Mesenchymal stem cell (in vitro differentiated cells and primary cell): ENCODE data around the gene RMND1.

Source experiments
- DNase-seq: peaks from one replicate; pipeline ENCODE4 v3.0.0-alpha.2; 2013
- H2AFZ ChIP-seq: one replicate; pipeline ENCODE4 v1.6.1; 2013; ENCODE audit warnings: low read depth, mild to moderate bottlenecking, control low read depth, inconsistent platforms, low read length, moderate library complexity
- H2AK5ac ChIP-seq: 2 replicates; pipeline ENCODE4 v1.6.1; 2013; ENCODE audit warnings: low read length, moderate library complexity, mild to moderate bottlenecking, inconsistent platforms; ENCODE audit not compliant: severe bottlenecking
- H2BK120ac ChIP-seq: one replicate; pipeline ENCODE4 v1.6.1; 2013; ENCODE audit warnings: low read depth, mild to moderate bottlenecking, inconsistent platforms, low read length, moderate library complexity
- H2BK12ac ChIP-seq, 2 experiments: one replicate each; pipeline ENCODE4 v1.6.1; 2013; ENCODE audit warnings: inconsistent platforms in 2 of 2, low read length in 2 of 2, mild to moderate bottlenecking in 2 of 2, moderate library complexity in 2 of 2, control low read depth in 1 of 2
- H2BK15ac ChIP-seq: one replicate; pipeline ENCODE4 v1.6.1; 2013; ENCODE audit warnings: mild to moderate bottlenecking, low read depth, inconsistent platforms; ENCODE audit not compliant: poor library complexity, severe bottlenecking
- H2BK5ac ChIP-seq: 2 replicates; pipeline ENCODE4 v1.6.1; 2013; ENCODE audit warnings: low read depth, mild to moderate bottlenecking, low read length, control low read depth, inconsistent platforms; ENCODE audit not compliant: poor library complexity, severe bottlenecking
- H3K14ac ChIP-seq, 2 experiments: one replicate each; pipeline ENCODE4 v1.6.1; 2013; ENCODE audit warnings: inconsistent platforms in 2 of 2, low read length in 2 of 2, control low read depth in 1 of 2, mild to moderate bottlenecking in 1 of 2, moderate library complexity in 1 of 2
- H3K18ac ChIP-seq, 2 experiments: one replicate each; pipeline ENCODE4 v1.6.1; 2013; ENCODE audit warnings: inconsistent platforms in 2 of 2, low read length in 2 of 2, control low read depth in 1 of 2, low read depth in 1 of 2, mild to moderate bottlenecking in 1 of 2
- H3K23ac ChIP-seq, 2 experiments: one replicate each; pipeline ENCODE4 v1.6.1; 2013; ENCODE audit warnings: inconsistent platforms in 2 of 2, low read length in 2 of 2, mild to moderate bottlenecking in 2 of 2, moderate library complexity in 2 of 2, control low read depth in 1 of 2
- H3K27ac ChIP-seq: 2 replicates; pipeline ENCODE4 v1.5.1; 2013; ENCODE audit warnings: mild to moderate bottlenecking, moderate library complexity, low read length, control low read depth, inconsistent platforms; ENCODE audit not compliant: poor library complexity, severe bottlenecking
- H3K27me3 ChIP-seq, 2 experiments: 2 replicates each; pipeline versions ENCODE4 v1.6.1 to v1.7.0; 2013; ENCODE audit warnings: low read length in 2 of 2, mild to moderate bottlenecking in 2 of 2, moderate library complexity in 2 of 2, control low read depth in 1 of 2, inconsistent platforms in 1 of 2; ENCODE audit not compliant: control insufficient read depth in 1 of 2, insufficient read depth in 1 of 2
- H3K36me3 ChIP-seq, 2 experiments: 2 replicates each; pipeline versions ENCODE4 v1.6.1 to v1.7.0; 2013; ENCODE audit warnings: low read length in 2 of 2, control low read depth in 1 of 2, inconsistent platforms in 1 of 2, low read depth in 1 of 2, mild to moderate bottlenecking in 1 of 2; ENCODE audit not compliant: insufficient read depth in 2 of 2, control insufficient read depth in 1 of 2
- H3K4ac ChIP-seq, 2 experiments: one replicate each; pipeline ENCODE4 v1.6.1; 2013; ENCODE audit warnings: inconsistent platforms in 2 of 2, low read length in 2 of 2, mild to moderate bottlenecking in 2 of 2, moderate library complexity in 2 of 2, control low read depth in 1 of 2, low read depth in 1 of 2
- H3K4me1 ChIP-seq: 2 replicates; pipeline ENCODE4 v1.6.1; 2013; ENCODE audit warnings: low read depth, low read length, control low read depth; ENCODE audit not compliant: control insufficient read depth, insufficient read depth
- H3K4me2 ChIP-seq: 2 replicates; pipeline ENCODE4 v1.6.1; 2013; ENCODE audit warnings: low read length, mild to moderate bottlenecking, inconsistent platforms; ENCODE audit not compliant: poor library complexity, severe bottlenecking
- H3K4me3 ChIP-seq, 2 experiments: 2 replicates each; pipeline versions ENCODE4 v1.5.1 to v1.7.0; 2013; ENCODE audit warnings: low read length in 2 of 2, mild to moderate bottlenecking in 2 of 2, control low read depth in 1 of 2, low read depth in 1 of 2; ENCODE audit not compliant: insufficient read depth in 1 of 2
- H3K79me1 ChIP-seq: replicated peaks from 2 replicates; pipeline ENCODE4 v1.6.1; 2013; ENCODE audit warnings: mild to moderate bottlenecking, control low read depth, low read length, inconsistent platforms; ENCODE audit not compliant: poor library complexity, severe bottlenecking
- H3K9ac ChIP-seq: 2 replicates; pipeline ENCODE4 v1.7.0; 2013; ENCODE audit warnings: mild to moderate bottlenecking, low read length, moderate library complexity
- H3K9me3 ChIP-seq: 2 replicates; pipeline ENCODE4 v1.7.0; 2013; ENCODE audit warnings: mild to moderate bottlenecking, low read length; ENCODE audit not compliant: control insufficient read depth
- H4K8ac ChIP-seq: one replicate; pipeline ENCODE4 v1.6.1; 2013; ENCODE audit warnings: inconsistent platforms, mild to moderate bottlenecking, low read length, moderate library complexity
- H4K91ac ChIP-seq: one replicate; pipeline ENCODE4 v1.6.1; 2013; ENCODE audit warnings: mild to moderate bottlenecking, low read length, inconsistent platforms
- WGBS: methylation state at CpG from one replicate; pipeline ENCODE4 v1.1.7; 2013; ENCODE audit warnings: mixed read lengths; 5-methylcytosine and 5-hydroxymethylcytosine counted together

The RMND1 gene

GRCh38 chr6:151408858-151409257, 43.1 kb downstream of the RMND1 start:
- Histone ChIP-seq H2BK15ac (no peak overlapping the region), H3K23ac (no peak overlapping the region), H3K36me3 (peaks cover 55 to 89% of the 10 kb centered on the region in 2 experiments), H3K27me3 (no peaks in the 10 kb centered on the region), H2AFZ (no peak overlapping the region), H3K18ac (no peak overlapping the region), H3K4me1 (no peaks in the 10 kb centered on the region), H3K14ac (no peak overlapping the region), H2BK12ac (no peak overlapping the region), H3K9ac (no peak overlapping the region), H3K79me1 (peaks cover 16% of the 10 kb centered on the region), H3K4me2 (no peak overlapping the region), H3K4me3 (no peak overlapping the region), H3K27ac (no peak overlapping the region), H3K4ac (no peak overlapping the region), H3K9me3 (no peaks in the 10 kb centered on the region), H4K91ac (no peak overlapping the region), H2BK120ac (no peak overlapping the region), H4K8ac (no peak overlapping the region), H2AK5ac (no peak overlapping the region), H2BK5ac (no peak overlapping the region)
- no peak for DNase-seq
- 98% methylated on average over 2 of the region's 2 CpGs for WGBS

GRCh38 chr6:151403919-151404308, 48.0 kb downstream of the RMND1 start:
- Histone ChIP-seq H3K9ac (no peak overlapping the region), H3K79me1 (peaks cover 2% of the 10 kb centered on the region), H2BK120ac (no peak overlapping the region), H3K4me2 (no peak overlapping the region), H4K91ac (no peak overlapping the region), H2AK5ac (no peak overlapping the region), H3K4ac (no peak overlapping the region), H3K14ac (no peak overlapping the region), H2BK15ac (no peak overlapping the region), H3K23ac (no peak overlapping the region), H3K27ac (no peak overlapping the region), H2BK5ac (no peak overlapping the region), H3K4me3 (no peak overlapping the region), H3K4me1 (peaks cover 3% of the 10 kb centered on the region), H2AFZ (no peak overlapping the region), H3K27me3 (no peaks in the 10 kb centered on the region), H3K18ac (no peak overlapping the region), H3K36me3 (peaks cover 27 to 62% of the 10 kb centered on the region in 2 experiments), H3K9me3 (no peaks in the 10 kb centered on the region), H4K8ac (no peak overlapping the region), H2BK12ac (no peak overlapping the region)
- WGBS: 93% methylated on average over 1 of the region's 4 CpGs
- no peak for DNase-seq

- no peak overlapping the region for H2BK120ac ChIP-seq
- H2BK12ac ChIP-seq: no peak overlapping the region
- no peaks in the 10 kb centered on the region for H3K9me3 ChIP-seq
- peaks cover 14 to 58% of the 10 kb centered on the region in 2 experiments for H3K36me3 ChIP-seq
- no peak overlapping the region for H3K9ac ChIP-seq
- no peak overlapping the region for H3K4ac ChIP-seq
- 97% methylated on average over 1 of the region's 1 CpG for WGBS
- H2BK15ac ChIP-seq: no peak overlapping the region
- no peak overlapping the region for H3K4me2 ChIP-seq
- H3K27ac ChIP-seq: peak overlapping the region; percentile 22
- H3K18ac ChIP-seq: no peak overlapping the region
- no peak overlapping the region for H2AK5ac ChIP-seq
- H3K79me1 ChIP-seq: no peaks in the 10 kb centered on the region
- H3K4me1 ChIP-seq: peaks cover 3% of the 10 kb centered on the region
- H3K14ac ChIP-seq: no peak overlapping the region
- no peak overlapping the region for H3K4me3 ChIP-seq
- H2BK5ac ChIP-seq: no peak overlapping the region
- no peaks in the 10 kb centered on the region for H3K27me3 ChIP-seq
- no peak overlapping the region for H4K8ac ChIP-seq
- DNase-seq: no peak
- no peak overlapping the region for H3K23ac ChIP-seq
- no peak overlapping the region for H2AFZ ChIP-seq
- no peak overlapping the region for H4K91ac ChIP-seq
Observed at GRCh38 chr6:151402228-151402627, 49.7 kb downstream of the RMND1 start.

- Histone ChIP-seq H3K18ac (no peak overlapping the region), H4K8ac (no peak overlapping the region), H2BK120ac (no peak overlapping the region), H3K14ac (no peak overlapping the region), H2BK5ac (no peak overlapping the region), H3K23ac (no peak overlapping the region), H2BK12ac (no peak overlapping the region), H4K91ac (no peak overlapping the region), H2AK5ac (no peak overlapping the region), H3K27me3 (no peaks in the 10 kb centered on the region), H3K4me1 (peaks cover 4% of the 10 kb centered on the region), H3K9me3 (no peaks in the 10 kb centered on the region), H3K4me3 (no peak overlapping the region), H3K36me3 (peaks cover 6 to 46% of the 10 kb centered on the region in 2 experiments), H2AFZ (no peak overlapping the region), H3K27ac (no peak overlapping the region), H3K79me1 (no peaks in the 10 kb centered on the region), H3K4ac (no peak overlapping the region), H2BK15ac (no peak overlapping the region), H3K9ac (no peak overlapping the region), H3K4me2 (no peak overlapping the region)
- 89% methylated on average over 3 of the region's 6 CpGs for WGBS
- DNase-seq: peak; percentile 29
Observed at GRCh38 chr6:151400473-151400872, 51.5 kb downstream of the RMND1 start.
